Measurements from ENCODE around the gene SERTAD3.
A peak's percentile ranks its signal among the peaks of the same experiment; 100 is the strongest.
"Not testable (repeated sequence)": the region's sequence is repeated elsewhere in the genome, so short reads cannot be mapped to it uniquely, and the experiment has no call there.

SERTAD3 gene

DNA sequence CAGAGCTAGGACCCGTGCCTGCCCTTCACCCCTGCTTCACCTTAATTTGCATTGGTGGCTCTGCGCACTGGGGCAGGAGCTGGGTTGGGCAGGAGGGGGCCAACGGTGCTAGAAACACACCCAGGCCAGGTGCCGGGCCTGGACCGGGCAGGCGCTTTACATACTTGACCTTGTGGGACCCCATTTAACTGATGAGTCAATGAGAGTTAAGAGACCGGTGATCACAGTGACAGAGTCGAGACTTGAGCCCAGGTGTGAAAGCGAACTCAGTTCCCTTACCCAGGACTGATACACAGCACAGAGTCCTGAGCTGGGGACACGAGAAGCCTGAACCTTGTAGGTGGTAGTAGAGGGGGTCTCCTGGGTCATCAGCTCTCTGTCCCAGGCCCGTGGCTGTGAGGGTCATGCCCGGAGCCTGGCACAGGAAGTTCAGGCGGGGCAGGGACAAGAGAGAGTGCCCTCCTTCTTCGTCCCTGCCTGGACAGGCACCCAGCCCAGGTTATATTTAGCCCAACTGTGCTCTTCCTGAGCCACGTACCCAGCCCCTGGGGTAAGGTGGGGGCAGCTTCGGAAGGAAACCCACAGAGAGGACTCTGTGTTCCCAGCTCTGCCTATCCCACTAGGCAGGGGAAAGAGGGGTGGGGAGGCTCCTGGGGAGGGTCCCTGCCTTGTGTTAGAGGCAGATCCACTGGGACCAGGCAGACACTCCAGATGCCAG is 32.9 kb downstream of the SERTAD3 start:
- no peak for DNase-seq (ENCODE audit: low read depth in 2 of 2)

DNA sequence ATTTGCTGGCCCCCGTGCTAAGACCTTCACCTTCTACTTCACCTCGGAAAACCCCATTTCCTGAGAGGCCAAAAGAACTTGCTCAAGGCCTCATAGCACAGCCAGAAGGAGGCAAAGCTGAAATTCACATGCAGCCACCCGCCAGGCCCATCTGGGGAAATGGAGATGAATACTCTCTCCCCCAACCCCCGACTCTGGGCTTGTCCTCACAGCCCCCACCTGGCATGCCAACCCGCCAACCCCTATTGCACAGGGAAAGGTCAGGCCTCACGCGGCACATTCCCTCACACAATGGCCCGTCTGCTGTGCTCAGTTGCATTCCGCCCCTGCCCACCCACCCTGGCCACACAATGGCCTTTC is 34.1 kb downstream of the SERTAD3 start:
- no peak for DNase-seq (ENCODE audit: low read depth in 2 of 2)

DNA sequence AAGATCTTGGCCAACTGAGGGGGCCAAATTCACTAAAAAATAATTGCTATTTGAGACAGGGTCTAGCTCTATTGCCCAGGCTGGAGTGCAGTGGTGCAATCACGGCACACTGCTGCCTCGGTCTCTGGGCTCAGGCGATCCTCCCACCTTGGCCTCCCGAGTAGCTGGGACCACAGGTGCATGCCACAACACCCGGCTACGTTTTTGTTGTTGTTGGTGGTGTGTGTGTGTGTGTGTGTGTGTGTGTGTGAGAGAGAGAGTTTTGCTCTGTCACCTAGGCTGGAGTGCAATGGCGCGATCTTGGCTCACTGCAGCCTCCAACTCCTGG is 35.6 kb downstream of the SERTAD3 start:
- not testable (repeated sequence) for DNase-seq (ENCODE audit: low read depth in 2 of 2)

DNA sequence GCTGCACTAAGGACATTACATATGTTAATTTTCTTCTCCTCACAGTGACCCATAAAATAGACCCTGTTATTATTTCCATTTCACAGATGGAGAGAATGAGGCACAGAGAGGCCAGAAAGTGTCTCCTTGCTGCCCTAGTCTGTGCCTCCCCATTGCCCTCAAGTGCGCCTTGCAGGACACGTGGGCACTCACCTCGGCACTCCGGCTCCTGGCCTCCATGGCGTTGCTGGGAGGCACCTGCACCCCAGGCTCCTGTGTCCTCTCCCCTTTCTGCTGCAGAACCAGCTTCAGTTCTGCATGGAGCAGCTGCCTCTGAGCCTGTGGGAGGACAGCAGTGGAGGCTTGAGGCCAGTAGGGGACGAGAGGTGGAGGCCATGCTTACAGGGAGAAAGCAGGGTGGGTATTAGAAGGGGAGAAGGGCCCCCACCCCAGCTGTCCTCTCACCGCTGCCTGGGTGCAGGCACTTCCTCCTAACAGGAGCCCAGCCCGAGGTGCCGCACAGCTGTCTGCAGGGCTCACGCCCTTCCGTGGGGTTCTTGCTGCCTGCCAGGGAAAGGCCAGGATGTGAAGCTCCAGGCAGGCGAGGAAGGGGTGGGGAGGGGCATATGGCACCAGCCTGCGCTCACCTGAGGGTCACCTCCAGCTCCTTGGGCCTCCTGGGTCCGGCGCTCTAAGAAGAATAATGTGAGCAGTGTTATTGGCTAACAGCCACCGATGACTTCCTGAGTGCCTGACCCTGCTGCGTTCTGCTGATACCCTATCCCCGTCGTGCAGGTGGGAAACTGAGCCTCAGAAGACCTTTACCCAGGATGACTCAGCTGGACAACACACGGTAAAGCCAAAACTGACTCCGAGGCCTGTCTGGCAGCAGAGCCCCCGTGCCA is 36.2 kb downstream of the SERTAD3 start:
- no peak for DNase-seq (ENCODE audit: low read depth in 2 of 2)

DNA sequence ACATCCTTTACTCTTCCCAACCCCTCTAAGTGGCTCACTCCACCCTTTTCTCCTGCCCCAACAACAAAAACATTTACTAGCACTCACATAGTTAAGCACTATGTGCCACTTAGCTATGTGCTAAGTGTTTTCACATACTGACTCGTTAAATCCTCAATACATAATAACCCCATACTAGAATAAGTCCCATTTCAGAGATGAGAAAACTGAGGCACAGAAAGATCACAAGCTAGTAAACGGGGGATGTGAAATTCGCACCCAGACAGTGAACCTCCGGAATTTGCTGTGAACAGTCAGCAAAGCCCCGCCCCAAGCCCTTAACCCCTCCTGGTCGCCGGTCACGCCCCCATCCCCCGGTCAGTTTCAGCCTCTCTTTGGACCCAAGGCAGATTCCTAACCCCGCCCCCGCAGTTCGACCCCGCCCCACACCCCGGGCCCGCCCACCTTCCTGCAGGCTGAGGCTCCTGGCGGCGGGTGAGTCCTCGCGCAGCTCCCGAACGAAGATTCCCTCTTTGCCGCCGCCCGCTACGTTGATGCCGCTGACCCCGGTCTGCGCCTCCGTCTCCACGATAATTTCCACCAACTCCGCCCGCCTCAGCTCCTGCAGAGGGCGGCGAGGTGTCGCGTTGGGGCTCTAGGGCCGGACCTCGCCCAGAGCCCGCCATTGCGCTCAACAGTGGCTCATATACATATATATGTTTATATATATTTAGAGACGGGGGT is 40.7 kb downstream of the SERTAD3 start:
- DNase-seq (ENCODE audit: low read depth in 2 of 2): peak; percentile 53 to 91

DNA sequence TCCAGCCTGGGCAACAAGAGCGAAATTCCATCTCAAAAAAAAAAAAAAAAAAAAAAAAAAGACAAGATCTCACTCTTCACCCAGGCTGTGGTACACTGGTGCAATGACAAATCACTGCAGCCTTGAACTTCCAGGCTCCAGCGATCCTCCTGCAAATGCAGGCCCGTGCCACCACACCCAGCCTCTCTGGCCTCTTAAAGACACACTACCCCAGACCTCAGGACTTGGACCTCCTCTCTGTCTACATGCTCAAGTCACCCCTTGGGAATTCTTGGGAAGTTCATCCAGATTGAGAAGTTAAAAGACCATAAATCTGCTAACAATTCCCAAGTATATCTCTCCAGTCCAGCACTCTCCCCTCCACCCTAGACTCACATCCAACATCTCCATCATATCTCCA is 43.6 kb downstream of the SERTAD3 start:
- DNase-seq (ENCODE audit: low read depth in 2 of 2): no peak

DNA sequence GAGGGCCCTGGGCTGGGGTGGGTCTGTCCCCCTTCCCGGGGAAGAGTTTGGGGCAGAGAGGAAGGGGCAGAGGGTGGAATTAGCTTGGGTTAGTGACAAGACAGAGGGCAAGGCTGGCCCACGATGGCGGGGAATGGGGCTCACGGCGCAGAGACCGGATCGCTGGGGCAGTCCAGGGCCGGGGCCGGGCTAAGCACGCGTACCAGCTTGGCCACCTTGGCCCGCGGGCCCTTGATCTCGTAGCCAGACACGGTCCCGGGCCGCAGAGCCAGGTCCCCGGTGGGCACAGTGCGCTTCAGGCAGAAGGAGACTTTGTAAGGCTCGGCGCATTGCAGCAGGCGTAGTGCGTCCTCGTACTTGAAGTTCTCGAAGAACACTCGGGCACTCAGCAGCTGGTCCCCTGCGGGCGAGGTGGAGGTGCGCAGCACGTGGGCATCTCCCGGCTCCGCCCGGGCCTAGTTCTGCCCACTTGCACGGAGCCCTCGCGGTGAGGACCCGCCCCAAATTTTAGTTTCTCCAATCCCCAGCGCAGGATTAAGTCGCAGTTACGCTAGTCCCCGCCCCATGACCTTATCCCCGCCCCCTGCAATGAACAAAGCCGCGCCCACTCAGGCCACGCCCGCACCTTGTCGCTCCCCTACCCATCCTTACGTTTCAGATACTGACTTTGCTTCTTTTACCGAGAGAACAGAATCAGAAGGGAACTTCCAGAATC is 45.6 kb downstream of the SERTAD3 start:
- peak; percentile 44 to 69 for DNase-seq (ENCODE audit: low read depth in 2 of 2)

DNA sequence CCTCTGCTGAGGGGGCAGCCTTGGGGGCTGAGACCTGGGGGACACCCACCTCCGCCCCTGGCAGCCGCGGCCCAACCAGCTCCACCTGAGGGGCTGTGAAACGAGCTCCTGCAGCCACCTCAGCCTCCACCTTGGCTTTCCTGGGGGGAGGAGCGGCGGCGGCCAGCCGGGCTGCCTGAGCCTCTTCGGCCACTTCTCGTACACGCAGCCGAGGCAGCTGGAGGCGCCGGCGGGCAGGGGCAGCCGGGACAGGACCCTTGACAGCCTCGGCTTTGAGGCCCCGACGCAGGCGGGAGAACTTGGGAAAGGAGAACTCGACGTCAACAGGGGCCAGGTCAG is 46.6 kb downstream of the SERTAD3 start:
- no peak for DNase-seq (ENCODE audit: low read depth in 2 of 2)

DNA sequence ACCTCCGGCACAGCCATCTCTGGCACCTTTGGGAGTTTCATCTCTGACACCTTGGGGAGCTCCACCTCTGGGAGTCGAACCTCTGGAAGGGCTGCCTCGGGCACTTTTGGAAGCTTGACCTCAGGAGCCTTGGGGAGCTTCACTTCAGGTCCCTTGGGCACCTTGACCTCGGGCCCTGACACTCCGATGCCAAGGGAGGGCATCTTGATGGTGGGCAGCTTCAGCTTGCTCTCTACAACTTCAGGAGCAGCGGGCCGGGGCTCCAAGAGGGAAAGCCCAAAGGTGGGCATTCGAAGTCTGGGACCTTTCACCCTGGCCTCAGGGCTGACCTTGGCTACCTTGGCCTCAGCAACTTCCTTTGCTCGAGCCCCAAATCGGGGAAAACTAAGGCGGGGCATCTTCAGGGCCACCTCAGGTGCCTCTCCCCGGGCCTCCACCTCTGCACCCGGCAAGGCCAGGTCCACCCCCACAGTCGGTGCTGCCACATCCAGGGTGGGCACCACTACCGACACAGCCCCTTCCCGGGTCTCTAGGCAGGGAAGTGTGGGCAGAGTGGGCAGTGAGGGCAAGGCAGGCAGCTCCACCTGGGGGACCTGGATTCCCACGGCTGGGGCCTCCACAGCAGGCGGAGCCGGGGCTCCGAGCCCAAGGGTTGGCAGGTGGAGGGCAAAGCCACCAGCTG is 47.1 kb downstream of the SERTAD3 start:
- no peak for DNase-seq (ENCODE audit: low read depth in 2 of 2)

DNA sequence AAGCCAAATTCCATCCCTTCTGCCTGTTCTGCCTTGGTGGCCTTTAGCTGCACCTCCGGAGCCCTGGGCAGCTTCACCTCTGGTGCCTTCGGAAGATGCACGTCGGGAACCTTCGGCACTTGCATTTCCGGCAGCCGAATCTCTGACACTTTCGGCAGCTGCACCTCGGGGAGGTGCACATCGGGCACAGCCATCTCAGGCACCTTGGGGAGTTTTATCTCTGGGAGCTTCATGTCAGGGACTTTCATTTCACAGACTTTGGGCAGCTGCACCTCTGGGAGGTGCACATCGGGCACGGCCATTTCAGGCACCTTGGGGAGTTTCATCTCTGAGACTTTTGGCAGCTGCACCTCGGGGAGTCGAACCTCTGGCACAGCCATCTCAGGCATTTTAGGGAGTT is 48.2 kb downstream of the SERTAD3 start:
- no peak for DNase-seq (ENCODE audit: low read depth in 2 of 2)

DNA sequence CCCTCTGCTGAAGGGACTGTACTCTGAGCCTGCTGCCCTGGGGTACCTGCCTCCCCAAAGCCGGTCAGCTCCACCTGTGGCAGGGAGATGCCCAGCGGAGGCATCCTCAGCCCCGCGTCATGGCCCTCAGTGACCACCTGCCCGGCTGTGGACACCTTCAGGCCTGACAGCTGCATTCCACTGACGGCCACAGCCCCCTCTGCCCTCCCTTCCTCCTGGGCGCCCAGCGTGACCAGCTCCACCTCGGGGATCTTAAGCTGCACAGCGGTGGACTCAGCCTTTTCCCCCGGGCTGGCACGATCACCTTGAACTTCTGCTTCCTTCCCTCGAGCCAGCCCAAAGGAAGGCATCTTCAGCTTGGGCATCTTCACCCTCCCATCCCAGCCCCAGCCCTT is 49.3 kb downstream of the SERTAD3 start:
- no peak for DNase-seq (ENCODE audit: low read depth in 2 of 2)

DNA sequence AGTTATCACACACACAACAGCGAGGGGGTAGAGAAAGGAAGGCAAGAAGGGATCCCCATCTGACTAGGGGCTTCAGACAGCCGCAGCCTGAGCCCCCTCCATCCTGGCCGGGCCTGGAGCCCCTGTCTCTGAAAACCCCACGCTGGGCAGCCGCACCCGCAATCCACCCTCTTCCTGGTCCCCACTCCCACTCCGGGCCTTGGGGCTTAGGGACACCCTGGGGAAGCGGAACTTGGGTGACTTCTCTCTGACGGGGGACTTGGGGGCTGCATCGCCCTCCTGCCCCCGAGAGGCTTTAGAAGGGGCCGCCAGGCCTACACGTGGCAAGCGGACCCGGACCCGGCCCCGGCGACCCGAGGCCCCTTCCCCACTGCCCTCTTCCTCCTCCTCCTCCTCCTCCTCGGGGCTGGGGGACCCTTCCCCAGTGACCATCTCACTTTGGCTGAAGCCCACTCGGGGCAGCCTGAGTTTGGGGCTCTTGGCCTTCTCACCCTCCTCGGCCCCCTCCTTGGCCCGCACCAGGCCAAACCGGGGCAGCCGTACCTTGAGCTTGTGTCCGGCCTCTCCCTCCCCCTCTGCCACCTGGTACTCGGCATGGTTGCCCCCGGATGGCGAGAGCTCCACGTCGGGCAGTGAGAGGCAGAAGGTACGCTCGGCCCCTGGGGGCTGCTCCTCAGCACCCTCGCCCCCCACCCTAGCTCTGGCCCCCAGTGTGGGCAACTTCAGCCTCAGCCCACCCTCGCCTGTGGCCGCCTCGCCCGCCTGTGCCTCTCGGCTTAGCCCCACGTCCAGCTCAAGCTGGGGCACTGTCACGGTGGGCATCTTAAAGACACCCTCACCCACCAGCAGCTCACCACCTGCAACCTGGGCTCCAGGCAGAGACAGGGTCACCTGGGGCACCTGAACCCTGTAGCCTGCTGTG is 50.0 kb downstream of the SERTAD3 start:
- no peak for DNase-seq (ENCODE audit: low read depth in 2 of 2)

DNA sequence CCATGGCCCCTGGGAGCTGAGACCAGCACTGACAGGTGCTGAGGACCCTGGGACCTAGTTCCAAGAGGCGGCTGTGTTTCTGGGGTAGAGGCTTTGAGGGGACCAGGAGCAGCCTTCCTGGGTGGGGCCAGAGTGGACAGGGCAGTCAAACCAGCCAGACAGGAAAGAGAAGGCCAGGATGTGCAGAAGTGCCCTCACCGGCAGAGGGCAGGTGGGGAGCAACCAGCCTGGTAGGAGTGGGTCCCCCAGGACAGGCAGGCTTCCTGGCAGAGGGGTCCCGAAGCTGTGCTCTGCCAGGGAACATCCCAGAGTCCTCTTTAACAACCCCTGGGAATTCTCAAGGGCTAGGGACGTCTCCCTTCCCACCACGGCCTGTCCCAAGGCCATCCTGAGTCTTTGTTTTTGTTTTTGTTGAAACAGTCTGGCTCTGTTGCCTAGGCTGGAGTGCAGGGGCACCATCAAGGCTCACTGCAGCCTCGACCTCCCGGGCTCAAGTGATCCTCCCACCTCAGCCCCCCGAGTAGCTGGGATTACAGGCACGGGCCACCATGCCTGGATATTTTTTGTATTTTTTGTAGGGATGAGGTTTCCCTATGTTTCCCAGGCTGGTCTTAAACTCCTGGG is 51.1 kb downstream of the SERTAD3 start:
- DNase-seq (ENCODE audit: low read depth in 2 of 2): no peak

DNA sequence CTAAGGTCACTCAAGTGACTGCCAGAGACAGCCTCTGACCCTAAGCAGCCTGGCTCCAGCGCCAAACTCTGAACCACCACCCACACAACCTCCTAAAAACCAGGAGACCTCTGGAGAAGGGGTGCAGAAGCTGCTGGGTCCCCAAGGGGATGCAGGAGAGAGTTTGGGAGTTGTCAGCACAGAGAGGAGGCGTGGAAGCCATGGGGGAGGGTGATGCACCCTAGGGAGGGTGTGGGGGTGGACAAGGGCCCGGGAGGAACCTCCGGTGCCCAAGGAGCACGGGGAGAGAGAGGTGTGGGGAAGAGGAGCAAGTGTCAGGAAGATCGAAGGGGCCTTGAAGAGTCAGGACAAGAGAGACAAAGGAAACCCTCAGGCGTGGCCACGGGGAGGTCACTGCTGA is 52.0 kb downstream of the SERTAD3 start:
- no peak for DNase-seq (ENCODE audit: low read depth in 2 of 2)

Measured in stimulated activated CD4-positive, alpha-beta T cell treated with anti-CD3 and anti-CD28 coated beads, Interleukin-12 subunit alpha, Interleukin-12 subunit beta, amount 100 ng/mL, for 24 hours (primary cell).